A673 (cell line): Measurements from ENCODE around the gene CYFIP2. TPM values are rescaled to one million over a fixed set of nuclear protein-coding genes. Genes with fewer than 3 reads are reported as not detected.

Source experiments
- BruUV-seq: library from RNA; stranded (reverse); fragments of 400-500 nt; replicated peaks from 2 replicates; lab custom pipeline; 2021; lab: Mats Ljungman, UMichigan
- CTCF ChIA-PET: fragments of 300-600 bp; sonication (Branson Sonifier 250); formaldehyde crosslinking; loops from one replicate; lab custom pipeline; 2022; ENCODE audit warnings: antibody characterized with exemption; lab: Charles Lee
- POLR2A ChIA-PET: fragments of 300-600 bp; sonication (Branson Sonifier 250); formaldehyde crosslinking; loops from one replicate; lab custom pipeline; 2022; ENCODE audit warnings: antibody characterized with exemption; ENCODE audit not compliant: low non-redundant PET; lab: Charles Lee
- DNase-seq: peaks from one replicate; pipeline ENCODE4 v3.0.0-alpha.2; 2015; ENCODE audit warnings: low spot score
- H3K27ac ChIP-seq: fragments of 200-600 bp; sonication (generic); 2 replicates; pipeline ENCODE4 v1.5.1; 2016; ENCODE audit warnings: mixed run types, low read depth, mild to moderate bottlenecking, mixed read lengths, antibody characterized with exemption, low read length; ENCODE audit not compliant: poor library complexity, severe bottlenecking
- H3K27me3 ChIP-seq: fragments of 200-600 bp; sonication (generic); replicated peaks from 2 replicates; pipeline ENCODE4 v1.6.1; 2017; ENCODE audit warnings: mixed run types, low read depth, mild to moderate bottlenecking, mixed read lengths, antibody characterized with exemption, low read length; ENCODE audit not compliant: insufficient read depth, poor library complexity
- H3K36me3 ChIP-seq: fragments of 200-600 bp; sonication (generic); 2 replicates; pipeline ENCODE4 v1.6.1; 2016; ENCODE audit warnings: mixed run types, mild to moderate bottlenecking, mixed read lengths, antibody characterized with exemption, low read length; ENCODE audit not compliant: insufficient read depth, poor library complexity, severe bottlenecking
- H3K4me1 ChIP-seq: fragments of 200-600 bp; sonication (generic); 2 replicates; pipeline ENCODE4 v1.6.1; 2017; ENCODE audit warnings: mixed run types, mild to moderate bottlenecking, mixed read lengths, antibody characterized with exemption, low read length; ENCODE audit not compliant: insufficient read depth, poor library complexity, severe bottlenecking
- H3K4me3 ChIP-seq: fragments of 200-600 bp; sonication (generic); 2 replicates; pipeline ENCODE4 v1.5.1; 2016; ENCODE audit warnings: low read depth, mixed run types, mild to moderate bottlenecking, mixed read lengths, low read length; ENCODE audit not compliant: poor library complexity, severe bottlenecking
- H3K9me3 ChIP-seq: fragments of 200-600 bp; sonication (generic); 2 replicates; pipeline ENCODE4 v1.6.1; 2016; ENCODE audit warnings: mixed run types, low read depth, mild to moderate bottlenecking, mixed read lengths, antibody characterized with exemption, low read length; ENCODE audit not compliant: poor library complexity, severe bottlenecking
- CTCF ChIP-seq: fragments of 300-800, 200-600 bp; sonication (generic); conservative IDR thresholded peaks from 2 replicates; pipeline ENCODE4 v1.5.1; 2017; ENCODE audit warnings: low read depth, mild to moderate bottlenecking, antibody characterized with exemption, low read length, moderate library complexity, mixed read lengths
- EZH2 ChIP-seq: fragments of 200-600 bp; sonication (generic); IDR thresholded peaks from 2 replicates; pipeline ENCODE4 v1.6.1; 2017; ENCODE audit warnings: borderline replicate concordance, low read depth, mild to moderate bottlenecking, mixed read lengths, antibody characterized with exemption, low read length; ENCODE audit not compliant: poor library complexity, severe bottlenecking
- intact Hi-C: fragments of 100-400 bp; cut with micrococcal nuclease; formaldehyde crosslinking; loops from one replicate; pipeline ENCODE4 v1.10.0; 2022; ENCODE audit not compliant: unreplicated experiment
- total RNA-seq: library from RNA; stranded (reverse); gene quantifications from 2 replicates; pipeline ENCODE4 v1.2.3, GENCODE V29; 2021

CYFIP2 gene
- total RNA-seq, 1 experiment from 2014 or later = 17.2 TPM

GRCh38 chr5:157269165-157269671, 3.3 kb downstream of the CYFIP2 start:
- intact Hi-C loops = no loop called here
- H3K36me3 ChIP-seq = no peaks in the 10 kb centered on the region
- no peaks in the 10 kb centered on the region for H3K9me3 ChIP-seq
- no peak overlapping the region for H3K27ac ChIP-seq
- ChIA-PET POLR2A (no interaction called here), CTCF (no interaction called here)
- no peak overlapping the region for H3K4me3 ChIP-seq
- no peaks in the 10 kb centered on the region for H3K4me1 ChIP-seq
- no peaks in the 10 kb centered on the region for H3K27me3 ChIP-seq
- TF ChIP-seq CTCF = no peak
- no peak for TF ChIP-seq EZH2
- BruUV-seq = no TSS peak
- DNase-seq = no peak

- POLR2A ChIA-PET = no interaction called here
- intact Hi-C loops = no loop called here
- Histone ChIP-seq H3K27ac (no peak overlapping the region), H3K4me1 (no peaks in the 10 kb centered on the region), H3K4me3 (no peak overlapping the region), H3K27me3 (no peaks in the 10 kb centered on the region), H3K9me3 (no peaks in the 10 kb centered on the region), H3K36me3 (no peaks in the 10 kb centered on the region)
- TF ChIP-seq CTCF = no peak
- TF ChIP-seq EZH2 = no peak
- CTCF ChIA-PET = no interaction called here
- no TSS peak for BruUV-seq
- DNase-seq = no peak
These were observed 3.9 kb downstream of the CYFIP2 start for GRCh38 chr5:157269761-157270272.

- no peak overlapping the region for H3K4me3 ChIP-seq
- no peak for DNase-seq
- no peak overlapping the region for H3K27ac ChIP-seq
- H3K36me3 ChIP-seq = no peaks in the 10 kb centered on the region
- intact Hi-C loops = no loop called here
- H3K9me3 ChIP-seq = no peaks in the 10 kb centered on the region
- H3K4me1 ChIP-seq = no peaks in the 10 kb centered on the region
- TF ChIP-seq CTCF (no peak), EZH2 (no peak)
- ChIA-PET CTCF (no interaction called here), POLR2A (no interaction called here)
- no peaks in the 10 kb centered on the region for H3K27me3 ChIP-seq
- BruUV-seq = no TSS peak
These were observed 4.8 kb downstream of the CYFIP2 start for GRCh38 chr5:157270771-157271170.
